DND-41 (cell line): Measurements from ENCODE around the gene SCPEP1.

ENCODE experiments used
- ATAC-seq: fragments of 200-7000 bp; cut with Tn5 transposase; 3 replicates; pipeline ENCODE4 v1.9.1; 2021; ENCODE audit warnings: low read depth; ENCODE audit not compliant: insufficient read depth
- DNase-seq: peaks from one replicate; pipeline ENCODE4 v3.0.0-alpha.2; 2020
- H2AFZ ChIP-seq: 2 replicates; pipeline ENCODE4 v1.6.0; 2012; ENCODE audit warnings: low read depth, low read length
- H3K27ac ChIP-seq: 2 replicates; pipeline ENCODE4 v1.5.1; 2012; ENCODE audit warnings: low read length, inconsistent platforms
- H3K27me3 ChIP-seq: fragments of 200-600 bp; sonication (generic); 2 replicates; pipeline ENCODE4 v1.6.0; 2012; ENCODE audit warnings: low read length, mild to moderate bottlenecking, inconsistent platforms; ENCODE audit not compliant: insufficient read depth, poor library complexity
- H3K36me3 ChIP-seq: 2 replicates; pipeline ENCODE4 v1.5.1; 2012; ENCODE audit warnings: low read length, inconsistent platforms; ENCODE audit not compliant: insufficient read depth
- H3K4me1 ChIP-seq: 2 replicates; pipeline ENCODE4 v1.5.1; 2012; ENCODE audit warnings: mild to moderate bottlenecking, low read length; ENCODE audit not compliant: insufficient read depth
- H3K4me2 ChIP-seq: 2 replicates; pipeline ENCODE4 v1.6.0; 2012; ENCODE audit warnings: mild to moderate bottlenecking, moderate library complexity, low read length, inconsistent platforms; ENCODE audit not compliant: insufficient read depth
- H3K4me3 ChIP-seq, 2 experiments: fragments of 200-600 bp in 1 of 2; shearing (Covaris generic) in 1 of 2; 2 replicates each; pipeline ENCODE4 v1.5.1; 2012 to 2016; ENCODE audit warnings: inconsistent platforms in 2 of 2, low read length in 2 of 2, mild to moderate bottlenecking in 2 of 2, low read depth in 1 of 2, moderate library complexity in 1 of 2
- H3K79me2 ChIP-seq: 2 replicates; pipeline ENCODE4 v1.6.0; 2012; ENCODE audit warnings: low read length, inconsistent platforms; ENCODE audit not compliant: insufficient read depth
- H3K9ac ChIP-seq: 2 replicates; pipeline ENCODE4 v1.6.0; 2012; ENCODE audit warnings: low read depth, mild to moderate bottlenecking, inconsistent platforms, low read length, moderate library complexity
- H3K9me3 ChIP-seq: 2 replicates; pipeline ENCODE4 v1.5.1; 2012; ENCODE audit warnings: low read length, moderate library complexity, mild to moderate bottlenecking, inconsistent platforms; ENCODE audit not compliant: insufficient read depth, severe bottlenecking
- H4K20me1 ChIP-seq: 2 replicates; pipeline ENCODE4 v1.6.0; 2012; ENCODE audit warnings: low read length; ENCODE audit not compliant: insufficient read depth
- EZH2 ChIP-seq: IDR thresholded peaks from 3 replicates; pipeline ENCODE4 v1.6.1; 2012; ENCODE audit warnings: borderline replicate concordance, low read depth, mild to moderate bottlenecking, moderate library complexity, low read length, inconsistent platforms; ENCODE audit not compliant: severe bottlenecking
- TF ChIP-seq, protein P1 (sequence below): IDR thresholded peaks from 2 replicates; pipeline ENCODE4 v1.5.1; 2012; ENCODE audit warnings: borderline replicate concordance, low read length, moderate library complexity, mild to moderate bottlenecking; ENCODE audit not compliant: poor library complexity, severe bottlenecking; ENCODE audit errors: extremely low read depth

The SCPEP1 gene

DNA sequence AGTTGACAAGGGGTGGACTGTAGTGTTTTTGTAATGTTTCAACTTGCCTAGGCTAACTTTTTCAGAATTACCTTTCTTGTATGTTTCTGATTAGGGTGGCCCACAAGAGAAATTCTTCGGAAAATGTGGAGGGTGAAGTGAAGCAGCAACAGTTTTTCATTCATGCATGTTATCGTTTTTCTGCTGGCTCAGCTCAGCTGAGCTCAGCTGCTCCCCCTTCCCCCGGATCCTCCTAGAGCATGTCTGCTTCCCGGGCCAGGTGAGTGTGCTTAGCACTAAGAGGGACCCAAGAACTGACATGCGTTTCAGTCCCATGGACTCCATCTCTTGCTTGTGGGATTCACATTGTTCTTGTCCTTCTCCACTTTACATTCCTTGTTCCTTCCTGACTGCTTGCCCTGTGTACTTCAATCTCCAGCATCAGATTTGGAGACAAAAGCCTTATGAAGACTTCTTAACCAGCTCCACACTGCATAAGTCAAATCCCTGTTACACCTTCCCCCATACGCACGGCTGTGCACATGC lies 33.6 kb downstream of the SCPEP1 start:
- H3K4me2 ChIP-seq = no peak overlapping the region
- no peaks in the 10 kb centered on the region for H3K79me2 ChIP-seq
- no peaks in the 10 kb centered on the region for H3K36me3 ChIP-seq
- H3K27me3 ChIP-seq = no peaks in the 10 kb centered on the region
- H4K20me1 ChIP-seq = no peaks in the 10 kb centered on the region
- H3K9ac ChIP-seq = no peak overlapping the region
- no peak overlapping the region for H3K27ac ChIP-seq
- no peak overlapping the region for H2AFZ ChIP-seq
- TF ChIP-seq, protein P1, sequence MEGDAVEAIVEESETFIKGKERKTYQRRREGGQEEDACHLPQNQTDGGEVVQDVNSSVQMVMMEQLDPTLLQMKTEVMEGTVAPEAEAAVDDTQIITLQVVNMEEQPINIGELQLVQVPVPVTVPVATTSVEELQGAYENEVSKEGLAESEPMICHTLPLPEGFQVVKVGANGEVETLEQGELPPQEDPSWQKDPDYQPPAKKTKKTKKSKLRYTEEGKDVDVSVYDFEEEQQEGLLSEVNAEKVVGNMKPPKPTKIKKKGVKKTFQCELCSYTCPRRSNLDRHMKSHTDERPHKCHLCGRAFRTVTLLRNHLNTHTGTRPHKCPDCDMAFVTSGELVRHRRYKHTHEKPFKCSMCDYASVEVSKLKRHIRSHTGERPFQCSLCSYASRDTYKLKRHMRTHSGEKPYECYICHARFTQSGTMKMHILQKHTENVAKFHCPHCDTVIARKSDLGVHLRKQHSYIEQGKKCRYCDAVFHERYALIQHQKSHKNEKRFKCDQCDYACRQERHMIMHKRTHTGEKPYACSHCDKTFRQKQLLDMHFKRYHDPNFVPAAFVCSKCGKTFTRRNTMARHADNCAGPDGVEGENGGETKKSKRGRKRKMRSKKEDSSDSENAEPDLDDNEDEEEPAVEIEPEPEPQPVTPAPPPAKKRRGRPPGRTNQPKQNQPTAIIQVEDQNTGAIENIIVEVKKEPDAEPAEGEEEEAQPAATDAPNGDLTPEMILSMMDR = no peak
- TF ChIP-seq EZH2 = no peak
- DNase-seq (no peak), ATAC-seq (no peak)
- H3K9me3 ChIP-seq = no peaks in the 10 kb centered on the region
- peaks cover 2% of the 10 kb centered on the region; the same call in 1 of the 2 replicates for H3K4me1 ChIP-seq
- no peak overlapping the region for H3K4me3 ChIP-seq

DNA sequence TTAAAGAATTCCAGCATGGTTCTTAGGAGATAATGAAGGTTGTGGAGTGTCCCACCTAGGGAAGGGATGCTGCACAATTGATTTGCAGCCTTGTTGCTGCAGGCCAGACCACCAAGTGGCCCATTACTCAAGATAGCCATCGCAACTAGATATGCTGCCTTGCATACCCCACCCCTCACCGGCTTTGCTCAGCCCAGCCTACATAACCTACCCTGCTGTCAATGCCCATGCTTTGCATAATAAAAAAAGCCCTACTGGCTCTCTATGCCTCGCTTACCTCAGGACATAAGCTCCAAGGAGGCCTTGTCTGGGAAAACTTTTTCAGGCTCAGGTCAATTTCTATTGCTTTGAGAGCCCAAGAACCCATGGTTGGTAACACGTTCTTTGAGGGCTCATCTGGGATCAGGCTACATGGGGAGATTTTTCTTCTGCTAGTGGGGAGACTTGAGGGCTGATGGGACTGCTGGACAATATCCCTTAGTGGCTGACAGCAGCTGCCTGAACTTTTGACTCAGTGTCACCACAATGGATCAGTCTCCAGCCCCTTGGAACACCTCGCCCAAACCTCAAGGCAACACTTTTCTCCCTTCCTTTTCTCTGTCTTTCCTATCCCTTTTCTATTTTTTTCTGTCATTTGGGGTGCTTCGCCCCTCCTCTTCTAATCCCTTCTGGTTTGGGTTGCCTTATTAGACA lies 38.3 kb downstream of the SCPEP1 start:
- DNase-seq (no peak), ATAC-seq (no peak)
- H3K9ac ChIP-seq = no peak overlapping the region
- no peak for TF ChIP-seq EZH2
- TF ChIP-seq, protein P1 = no peak
- no peaks in the 10 kb centered on the region for H3K27me3 ChIP-seq
- no peak overlapping the region for H3K4me2 ChIP-seq
- no peaks in the 10 kb centered on the region for H3K79me2 ChIP-seq
- H3K9me3 ChIP-seq = no peaks in the 10 kb centered on the region
- no peak overlapping the region for H3K4me3 ChIP-seq
- H2AFZ ChIP-seq = no peak overlapping the region
- H3K27ac ChIP-seq = no peak overlapping the region
- H4K20me1 ChIP-seq = no peaks in the 10 kb centered on the region
- no peaks in the 10 kb centered on the region for H3K4me1 ChIP-seq
- no peaks in the 10 kb centered on the region for H3K36me3 ChIP-seq

DNA sequence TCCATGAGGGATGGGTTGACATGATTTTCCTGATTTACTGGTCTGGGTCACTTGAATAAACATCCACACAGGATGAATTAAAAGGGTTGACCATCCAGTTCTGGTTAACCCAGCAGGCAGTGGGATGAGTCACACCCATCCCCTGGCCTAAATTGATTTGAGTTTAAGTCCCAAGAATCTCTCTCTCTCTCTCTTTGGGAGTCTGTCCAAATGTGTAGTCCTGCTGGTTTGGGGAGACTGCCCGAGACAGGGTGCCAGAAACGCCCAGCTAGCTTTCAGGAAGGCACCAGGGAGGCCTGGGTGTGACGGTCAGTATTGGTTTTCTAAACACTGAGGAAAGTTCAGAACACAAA lies 38.8 kb downstream of the SCPEP1 start:
- Histone ChIP-seq H4K20me1 (no peaks in the 10 kb centered on the region), H3K36me3 (no peaks in the 10 kb centered on the region), H3K79me2 (no peaks in the 10 kb centered on the region), H3K9me3 (no peaks in the 10 kb centered on the region), H2AFZ (no peak overlapping the region), H3K27ac (no peak overlapping the region), H3K4me3 (no peak overlapping the region), H3K4me1 (no peaks in the 10 kb centered on the region), H3K27me3 (no peaks in the 10 kb centered on the region), H3K4me2 (no peak overlapping the region), H3K9ac (no peak overlapping the region)
- DNase-seq (no peak), ATAC-seq (no peak)
- no peak for TF ChIP-seq EZH2
- TF ChIP-seq, protein P1 = no peak
